GM06990 (cell line): ENCODE measurements around the gene GAS2L3.

ENCODE experiments used
- DNase-seq: peaks from one replicate; pipeline ENCODE4 v3.0.0-alpha.2; 2011; ENCODE audit not compliant: insufficient read length; ENCODE audit errors: extremely low read depth
- H3K27me3 ChIP-seq: replicated peaks from 2 replicates; pipeline ENCODE4 v1.6.0; 2011; ENCODE audit warnings: low read length; ENCODE audit not compliant: control insufficient read depth, insufficient read depth
- H3K36me3 ChIP-seq: 2 replicates; pipeline ENCODE4 v1.5.1; 2011; ENCODE audit warnings: low read length; ENCODE audit not compliant: control insufficient read depth, insufficient read depth
- H3K4me3 ChIP-seq: replicated peaks from 2 replicates; pipeline ENCODE4 v1.5.1; 2011; ENCODE audit warnings: low read depth, mild to moderate bottlenecking, control low read depth, low read length
- TF ChIP-seq, protein P1 (sequence below): IDR thresholded peaks from 2 replicates; pipeline ENCODE4 v1.5.1; 2011; ENCODE audit warnings: low read length, control low read depth, mild to moderate bottlenecking, inconsistent platforms; ENCODE audit not compliant: insufficient read depth, poor library complexity, severe bottlenecking

GAS2L3 gene

DNA sequence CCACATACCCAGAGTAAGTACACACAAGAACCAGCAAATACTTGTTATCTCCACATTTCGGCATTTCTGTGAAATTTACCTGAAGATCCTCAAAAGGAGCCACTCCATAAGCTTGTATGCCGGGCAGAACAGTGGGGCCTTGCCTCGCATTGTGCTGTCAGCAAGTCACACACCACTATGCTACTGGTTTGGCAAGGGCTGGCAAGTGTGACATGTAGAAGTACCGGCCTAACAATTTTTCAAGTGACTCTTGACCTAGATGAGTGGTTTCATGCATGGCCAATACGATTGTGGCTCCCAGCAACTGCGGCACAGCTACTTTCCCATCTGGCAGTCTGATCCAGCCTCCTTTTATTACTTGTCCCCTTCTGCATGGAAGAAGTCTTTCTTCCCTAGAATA lies 69.8 kb downstream of the GAS2L3 start:
- TF ChIP-seq, protein P1, sequence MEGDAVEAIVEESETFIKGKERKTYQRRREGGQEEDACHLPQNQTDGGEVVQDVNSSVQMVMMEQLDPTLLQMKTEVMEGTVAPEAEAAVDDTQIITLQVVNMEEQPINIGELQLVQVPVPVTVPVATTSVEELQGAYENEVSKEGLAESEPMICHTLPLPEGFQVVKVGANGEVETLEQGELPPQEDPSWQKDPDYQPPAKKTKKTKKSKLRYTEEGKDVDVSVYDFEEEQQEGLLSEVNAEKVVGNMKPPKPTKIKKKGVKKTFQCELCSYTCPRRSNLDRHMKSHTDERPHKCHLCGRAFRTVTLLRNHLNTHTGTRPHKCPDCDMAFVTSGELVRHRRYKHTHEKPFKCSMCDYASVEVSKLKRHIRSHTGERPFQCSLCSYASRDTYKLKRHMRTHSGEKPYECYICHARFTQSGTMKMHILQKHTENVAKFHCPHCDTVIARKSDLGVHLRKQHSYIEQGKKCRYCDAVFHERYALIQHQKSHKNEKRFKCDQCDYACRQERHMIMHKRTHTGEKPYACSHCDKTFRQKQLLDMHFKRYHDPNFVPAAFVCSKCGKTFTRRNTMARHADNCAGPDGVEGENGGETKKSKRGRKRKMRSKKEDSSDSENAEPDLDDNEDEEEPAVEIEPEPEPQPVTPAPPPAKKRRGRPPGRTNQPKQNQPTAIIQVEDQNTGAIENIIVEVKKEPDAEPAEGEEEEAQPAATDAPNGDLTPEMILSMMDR: no peak
- no peak for DNase-seq

DNA sequence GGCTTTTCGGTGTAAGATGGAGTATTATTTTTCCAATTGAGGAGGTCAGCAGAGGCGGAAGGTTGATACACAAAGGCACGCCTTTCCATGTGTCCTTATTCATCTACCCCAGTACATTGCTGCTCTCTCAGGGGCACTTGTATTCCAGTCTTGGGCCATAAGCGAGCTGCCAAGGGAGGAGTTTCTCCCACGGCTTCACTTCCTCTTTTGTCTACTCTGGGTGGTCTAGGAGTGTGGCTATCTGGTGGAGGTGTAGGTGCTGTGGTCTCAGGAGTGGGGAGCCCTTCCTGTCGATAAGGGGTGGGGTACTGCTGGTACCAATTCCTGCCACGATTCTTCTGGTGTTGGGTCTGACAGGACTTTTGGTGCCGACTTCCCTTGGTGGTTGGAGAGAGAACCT lies 73.4 kb downstream of the GAS2L3 start:
- DNase-seq: no peak
- no peaks in the 10 kb centered on the region for H3K36me3 ChIP-seq
- TF ChIP-seq, protein P1: no peak
- H3K27me3 ChIP-seq: no peaks in the 10 kb centered on the region
- no peak overlapping the region for H3K4me3 ChIP-seq

More for the DNA sequence above, 69.8 kb downstream of the GAS2L3 start:
- no peak overlapping the region for H3K4me3 ChIP-seq
- H3K27me3 ChIP-seq: no peaks in the 10 kb centered on the region
- H3K36me3 ChIP-seq: no peaks in the 10 kb centered on the region

DNA sequence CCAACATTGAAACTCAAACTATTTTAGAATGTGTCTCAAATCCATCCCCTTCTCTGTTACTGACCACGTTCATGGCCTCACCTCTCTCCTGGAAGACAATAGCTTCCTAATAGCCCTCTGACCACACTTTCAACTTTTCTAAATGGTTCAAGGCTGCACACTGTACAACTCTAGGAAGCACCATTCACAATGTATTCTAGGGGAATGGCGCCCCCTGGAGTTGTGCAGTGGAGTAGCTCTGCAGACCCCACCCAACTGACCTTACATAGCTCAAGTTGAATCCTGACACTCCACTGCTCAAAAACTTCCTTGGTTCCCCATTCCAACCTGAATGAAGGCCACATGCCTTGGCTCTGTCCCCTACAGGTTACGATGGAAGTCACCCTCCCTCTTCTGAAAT lies 77.6 kb downstream of the GAS2L3 start:
- no peak for DNase-seq
- TF ChIP-seq, protein P1: peak; percentile 28
- Histone ChIP-seq H3K4me3 (no peak overlapping the region), H3K27me3 (no peaks in the 10 kb centered on the region), H3K36me3 (no peaks in the 10 kb centered on the region)

DNA sequence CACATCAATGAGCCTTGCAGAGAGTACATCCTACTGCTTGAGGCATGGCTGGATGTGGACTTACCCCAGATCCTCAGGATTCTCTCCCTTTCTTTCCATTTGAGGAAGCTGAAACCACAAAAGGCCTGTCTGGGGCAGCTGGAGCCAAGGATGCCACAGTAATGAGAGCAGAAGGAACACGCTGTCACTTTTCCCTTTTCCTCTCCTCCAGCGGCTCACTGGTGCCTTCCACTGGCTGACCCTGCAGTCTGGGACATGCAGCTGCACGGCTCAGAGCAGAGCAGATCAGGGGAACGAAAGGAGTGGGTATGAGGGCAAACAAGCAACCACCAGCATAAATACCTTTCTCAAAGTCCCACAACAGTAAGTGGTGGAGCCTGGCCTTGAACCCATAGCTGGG lies 78.2 kb downstream of the GAS2L3 start:
- TF ChIP-seq, protein P1: no peak
- Histone ChIP-seq H3K4me3 (no peak overlapping the region), H3K36me3 (no peaks in the 10 kb centered on the region), H3K27me3 (no peaks in the 10 kb centered on the region)
- DNase-seq: no peak

DNA sequence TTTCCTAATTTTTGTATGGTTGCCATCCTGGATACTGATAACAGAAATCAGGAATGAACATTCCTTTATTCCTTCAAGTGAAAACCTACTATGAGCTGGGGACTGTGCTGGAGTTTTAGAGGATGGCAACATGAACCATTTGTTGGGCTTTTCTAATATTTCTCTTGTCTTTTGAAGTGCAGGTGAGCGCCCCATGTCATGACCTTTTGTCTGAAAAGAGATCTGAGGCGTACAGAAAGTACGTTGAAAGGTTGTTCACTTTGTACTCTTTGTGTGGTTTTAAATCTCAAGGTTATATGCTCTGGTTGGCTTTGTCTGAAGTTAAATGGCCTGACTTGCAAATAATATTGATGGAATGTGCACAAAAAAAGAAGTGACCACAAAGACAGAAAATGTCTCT lies 79.0 kb downstream of the GAS2L3 start:
- Histone ChIP-seq H3K36me3 (no peaks in the 10 kb centered on the region), H3K4me3 (no peak overlapping the region), H3K27me3 (no peaks in the 10 kb centered on the region)
- DNase-seq: no peak
- TF ChIP-seq, protein P1: no peak

DNA sequence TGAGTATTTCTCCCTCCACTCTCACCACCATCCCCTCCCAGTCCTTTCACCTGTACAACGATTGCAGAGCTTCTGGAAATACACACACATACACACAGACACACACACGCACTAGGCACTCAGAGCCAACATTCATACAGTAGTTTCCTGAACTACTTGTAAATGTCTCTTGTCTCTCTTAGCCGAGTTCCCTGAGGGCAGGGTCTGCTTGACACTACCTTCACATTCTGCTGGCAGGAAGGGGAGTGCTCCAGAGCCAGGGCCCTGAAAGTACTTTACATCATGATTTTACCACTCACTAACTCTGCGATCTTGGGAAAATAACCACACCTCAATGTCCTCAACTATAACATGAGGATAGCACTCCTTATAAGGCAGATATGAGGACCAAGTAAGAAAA lies 82.7 kb downstream of the GAS2L3 start:
- no peak overlapping the region for H3K4me3 ChIP-seq
- no peak for DNase-seq
- H3K27me3 ChIP-seq: no peaks in the 10 kb centered on the region
- no peaks in the 10 kb centered on the region for H3K36me3 ChIP-seq
- TF ChIP-seq, protein P1: no peak
